BJ (cell line): ENCODE measurements around the gene EIF4G2. TPM values are rescaled to one million over a fixed set of nuclear protein-coding genes. Genes with fewer than 3 reads are reported as not detected.

Source experiments
- CTCF ChIA-PET: fragments of 350-600 bp; formaldehyde crosslinking; extraction: SDS; loops from one replicate; lab custom pipeline; 2021; ENCODE audit warnings: antibody characterized with exemption, inconsistent platforms; lab: Yijun Ruan, JAX
- POLR2A ChIA-PET: fragments of 300-600 bp; sonication (Branson Sonifier 250); formaldehyde crosslinking; extraction: SDS; loops from one replicate; lab custom pipeline; 2021; ENCODE audit warnings: antibody characterized with exemption; lab: Charles Lee
- DNase-seq: peaks from one replicate; pipeline ENCODE4 v3.0.0-alpha.2; 2011; ENCODE audit warnings: low read depth
- H3K27me3 ChIP-seq: 2 replicates; pipeline ENCODE4 v1.6.0; 2011; ENCODE audit warnings: low read length; ENCODE audit not compliant: control insufficient read depth, insufficient read depth
- H3K36me3 ChIP-seq: 2 replicates; pipeline ENCODE4 v1.5.1; 2011; ENCODE audit warnings: low read length; ENCODE audit not compliant: control insufficient read depth, insufficient read depth
- H3K4me3 ChIP-seq: 2 replicates; pipeline ENCODE4 v1.5.1; 2011; ENCODE audit warnings: low read depth, mild to moderate bottlenecking, control low read depth, low read length
- CTCF ChIP-seq: IDR thresholded peaks from 2 replicates; pipeline ENCODE4 v1.5.1; 2011; ENCODE audit warnings: low read depth, mild to moderate bottlenecking, control low read depth, inconsistent platforms, low read length, moderate library complexity; ENCODE audit not compliant: insufficient read depth
- polyA plus RNA-seq: library from polyadenylated mRNA; depleted of rRNA; stranded (reverse); fragments of >200 nt; gene quantifications from 2 replicates; pipeline ENCODE4 v1.2.3, GENCODE V29; 2011

The EIF4G2 gene
- polyA plus RNA-seq, 1 experiment = 472 TPM

GRCh38 chr11:10770626-10771254 lies 38.0 kb downstream of the EIF4G2 start:
- ChIA-PET POLR2A (no interaction called here), CTCF (interaction anchor here (0.6 to 6.2 kb wide), 23 partner anchors 8 to 1293 kb away, joined by 3 to 39 read pairs (median 4); no protein-coding TSS in a partner anchor)
- H3K4me3 ChIP-seq = no peak overlapping the region
- H3K36me3 ChIP-seq = peaks cover 5% of the 10 kb centered on the region
- H3K27me3 ChIP-seq = no peaks in the 10 kb centered on the region
- no peak for DNase-seq
- TF ChIP-seq CTCF = peak; percentile 83

- H3K36me3 ChIP-seq = peaks cover 3% of the 10 kb centered on the region
- no peak for TF ChIP-seq CTCF
- H3K27me3 ChIP-seq = no peaks in the 10 kb centered on the region
- DNase-seq = no peak
- no peak overlapping the region for H3K4me3 ChIP-seq
- POLR2A ChIA-PET = no interaction called here
- CTCF ChIA-PET = no interaction called here
Observed at GRCh38 chr11:10764412-10764811, 44.3 kb downstream of the EIF4G2 start.

- TF ChIP-seq CTCF = no peak
- POLR2A ChIA-PET = no interaction called here
Observed at GRCh38 chr11:10763766-10764165, 45.0 kb downstream of the EIF4G2 start.

DNA sequence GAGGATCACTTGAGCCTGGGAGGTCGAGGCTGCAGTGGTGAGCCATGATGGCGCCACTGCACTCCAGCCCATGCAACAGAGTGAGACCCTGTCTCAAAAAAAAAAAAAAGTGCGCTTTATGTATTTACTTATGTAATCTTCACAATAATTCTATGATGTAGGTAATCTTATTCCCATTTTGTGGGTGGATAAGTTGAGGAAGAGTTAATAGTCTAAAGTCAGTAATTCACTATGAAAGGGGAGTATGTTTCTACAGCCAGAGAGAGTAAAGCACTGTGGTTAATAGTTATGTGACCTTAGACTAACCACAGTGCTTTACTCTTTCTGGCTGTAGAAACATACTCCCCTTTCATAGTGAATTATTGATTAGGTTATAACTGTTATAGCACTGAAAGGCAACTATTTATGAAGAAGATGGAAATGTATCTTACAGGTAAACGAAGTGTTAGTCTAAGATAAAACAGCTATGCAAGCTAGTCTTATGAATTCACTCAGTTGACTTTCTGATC lies 45.8 kb downstream of the EIF4G2 start:
- no peak for DNase-seq
- TF ChIP-seq CTCF = no peak
- POLR2A ChIA-PET = no interaction called here
- CTCF ChIA-PET = interaction anchor here (0.6 kb wide), 1 partner anchor 116 kb away, joined by 3 read pairs; no protein-coding TSS in a partner anchor
- H3K36me3 ChIP-seq = peaks cover 5% of the 10 kb centered on the region
- H3K27me3 ChIP-seq = no peaks in the 10 kb centered on the region
- no peak overlapping the region for H3K4me3 ChIP-seq

More at GRCh38 chr11:10763766-10764165, 45.0 kb downstream of the EIF4G2 start:
- H3K4me3 ChIP-seq = no peak overlapping the region
- peaks cover 3% of the 10 kb centered on the region for H3K36me3 ChIP-seq
- H3K27me3 ChIP-seq = no peaks in the 10 kb centered on the region
- DNase-seq = no peak
- CTCF ChIA-PET = no interaction called here

- Histone ChIP-seq H3K4me3 (no peak overlapping the region), H3K27me3 (no peaks in the 10 kb centered on the region), H3K36me3 (peaks cover 7% of the 10 kb centered on the region)
- ChIA-PET CTCF (interaction anchor here (0.9 kb wide), 2 partner anchors 9 to 31 kb away, joined by 3 read pairs; no protein-coding TSS in a partner anchor), POLR2A (no interaction called here)
- TF ChIP-seq CTCF = no peak
- no peak for DNase-seq
Observed at GRCh38 chr11:10762185-10762584, 46.5 kb downstream of the EIF4G2 start.
